GM19035 (cell line): ENCODE measurements around the gene PCP4L1.
A peak's percentile ranks its signal among the peaks of the same experiment; 100 is the strongest.
"Not testable (repeated sequence)": the region's sequence is repeated elsewhere in the genome, so short reads cannot be mapped to it uniquely, and the experiment has no call there.

Experiments used
- ATAC-seq: cut with Tn5 transposase; IDR thresholded peaks from one replicate; pipeline ENCODE4 v1.9.1; 2021; ENCODE audit not compliant: unreplicated experiment

PCP4L1 gene

DNA sequence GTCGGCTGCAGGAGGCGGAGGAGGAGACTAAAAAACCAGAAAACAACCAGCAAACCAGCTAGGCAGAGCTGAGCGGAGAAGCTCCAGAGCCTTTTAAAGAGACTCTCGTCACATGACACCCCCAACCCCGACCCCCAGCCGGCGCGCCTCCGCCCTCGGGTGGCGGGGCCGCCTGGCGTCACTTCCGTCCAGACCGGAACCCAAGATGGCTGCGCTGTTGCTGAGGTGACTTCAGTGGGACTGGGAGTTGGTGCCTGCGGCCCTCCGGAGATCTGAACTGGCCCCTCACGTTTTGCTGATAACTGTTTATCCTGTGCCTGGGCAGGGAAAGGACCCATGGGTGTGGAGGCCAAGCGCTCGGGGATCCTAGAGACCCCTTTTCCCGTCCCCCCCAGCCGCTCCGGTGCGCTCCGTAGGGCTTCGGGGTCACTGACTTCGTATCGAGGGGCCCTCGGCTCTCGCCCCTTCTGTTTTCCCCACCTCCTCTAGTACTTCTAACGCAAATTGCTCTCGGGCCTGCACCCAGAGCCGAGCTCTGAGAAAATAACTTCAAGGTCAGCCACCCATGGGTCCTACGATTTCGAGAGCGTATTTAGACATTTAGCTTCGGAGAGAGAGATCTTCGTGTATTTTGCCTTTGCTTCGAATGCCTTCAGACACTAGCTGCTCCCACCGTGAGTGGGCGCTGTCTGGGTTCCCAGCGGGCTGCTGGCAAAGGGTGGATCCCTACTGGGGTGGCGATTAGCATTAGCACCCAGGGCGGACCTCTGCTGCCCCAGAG is 55.8 kb downstream of the PCP4L1 start, which contains the start of gene SDHC:
SDHC (plus strand) TSS at position 181 of the 781 bp plus-strand sequence; CDS start at position 206, 25 bp downstream.
- peak; percentile 95 for ATAC-seq

DNA sequence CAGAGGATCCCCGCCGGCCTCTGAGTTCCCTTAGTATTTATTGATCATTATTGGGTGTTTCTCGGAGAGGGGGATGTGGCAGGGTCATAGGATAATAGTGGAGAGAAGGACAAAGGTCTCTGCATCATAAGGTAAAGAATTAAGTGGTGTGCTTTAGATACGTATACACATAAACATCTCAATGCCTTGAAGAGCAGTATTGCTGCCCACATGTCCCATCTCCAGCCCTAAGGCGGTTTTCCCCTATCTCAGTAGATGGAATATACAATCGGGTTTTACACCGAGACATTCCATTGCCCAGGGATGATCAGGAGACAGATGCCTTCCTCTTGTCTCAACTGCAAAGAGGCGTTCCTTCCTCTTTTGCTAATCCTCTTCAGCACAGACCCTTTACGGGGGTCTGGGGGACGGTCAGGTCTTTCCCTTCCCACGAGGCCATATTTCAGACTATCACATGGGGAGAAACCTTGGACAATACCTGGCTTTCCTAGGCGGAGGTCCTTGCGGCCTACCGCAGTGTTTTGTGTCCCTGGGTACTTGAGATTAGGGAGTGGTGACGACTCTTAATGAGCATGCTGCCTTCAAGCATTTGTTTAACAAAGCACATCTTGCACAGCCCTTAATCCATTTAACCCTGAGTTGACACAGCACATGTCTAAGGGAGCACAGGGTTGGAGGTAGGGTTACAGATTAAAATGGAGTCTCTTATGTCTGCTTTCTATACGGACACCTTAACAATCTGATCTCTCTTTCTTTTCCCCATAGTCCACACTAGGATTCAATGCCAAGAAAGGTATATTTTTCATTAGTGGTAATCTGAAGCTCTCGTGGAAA is 57.5 kb downstream of the PCP4L1 start:
- not testable (repeated sequence) for ATAC-seq

DNA sequence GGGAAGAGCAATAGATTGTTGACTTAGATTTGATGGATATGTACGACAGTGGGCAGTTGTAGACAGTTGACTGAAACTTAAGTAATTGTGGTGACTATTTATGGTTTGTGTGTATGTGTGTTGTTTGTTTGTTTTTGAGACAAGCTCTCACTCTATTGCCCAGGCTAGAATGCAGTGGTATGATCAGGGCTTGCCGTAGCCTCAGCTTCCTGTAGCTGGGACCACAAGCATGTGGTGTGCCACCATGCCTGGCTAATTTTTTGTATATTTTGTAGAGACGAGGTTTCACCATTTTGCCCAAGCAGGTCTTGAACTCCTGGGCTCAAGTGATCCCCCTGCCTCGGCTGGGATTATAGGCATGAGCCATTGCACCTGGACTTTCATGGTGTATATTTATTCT is 65.5 kb downstream of the PCP4L1 start:
- no peak for ATAC-seq

DNA sequence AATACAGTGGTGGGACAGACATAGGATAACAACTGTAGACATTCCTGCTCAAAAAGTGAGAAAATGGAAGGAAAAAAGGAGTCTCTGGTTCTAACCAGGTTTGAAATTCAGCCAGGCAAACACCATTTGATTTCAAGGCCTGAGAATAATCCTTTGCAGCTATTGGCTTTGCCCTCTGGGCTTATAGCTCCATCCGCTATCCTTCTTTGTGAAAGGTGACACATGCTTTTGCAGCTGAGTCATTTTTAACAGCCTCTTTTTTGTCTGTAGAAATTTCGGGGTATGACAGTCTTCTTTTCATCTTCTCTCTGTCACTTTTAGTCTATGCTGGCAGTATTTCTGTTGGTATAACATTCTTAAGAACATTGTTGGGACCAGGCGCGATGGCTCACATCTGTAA is 71.8 kb downstream of the PCP4L1 start:
- no peak for ATAC-seq

DNA sequence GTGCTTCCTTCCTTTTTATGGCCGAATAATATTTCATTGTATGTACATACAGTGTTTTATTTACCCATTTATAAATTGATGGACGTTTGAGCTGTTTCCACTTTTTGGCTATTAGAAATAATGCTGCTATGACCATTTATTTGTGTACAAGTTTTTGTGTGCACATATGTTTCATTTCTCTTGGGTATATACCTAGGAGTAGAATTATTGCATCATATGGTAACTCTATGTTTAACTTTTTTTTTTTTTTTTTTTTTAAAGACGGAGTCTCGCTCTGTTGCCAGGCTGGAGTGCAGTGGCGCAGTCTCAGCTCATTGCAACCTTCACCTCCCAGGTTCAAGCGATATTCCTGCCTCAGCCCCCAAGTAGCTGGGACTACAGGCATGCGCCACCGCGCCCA is 74.6 kb downstream of the PCP4L1 start:
- ATAC-seq: no peak
